Measurements from ENCODE around the gene SERP2. TPM values are rescaled to one million over a fixed set of nuclear protein-coding genes. Genes with fewer than 3 reads are reported as not detected.

Gene SERP2
- polyA plus RNA-seq, 1 donor: 13.0 TPM

- DNase-seq: no peak
Measured at GRCh38 chr13:44354331-44354730, 19.3 kb upstream of the SERP2 start.

- DNase-seq: no peak
Measured at GRCh38 chr13:44354884-44355283, 18.7 kb upstream of the SERP2 start.

DNA sequence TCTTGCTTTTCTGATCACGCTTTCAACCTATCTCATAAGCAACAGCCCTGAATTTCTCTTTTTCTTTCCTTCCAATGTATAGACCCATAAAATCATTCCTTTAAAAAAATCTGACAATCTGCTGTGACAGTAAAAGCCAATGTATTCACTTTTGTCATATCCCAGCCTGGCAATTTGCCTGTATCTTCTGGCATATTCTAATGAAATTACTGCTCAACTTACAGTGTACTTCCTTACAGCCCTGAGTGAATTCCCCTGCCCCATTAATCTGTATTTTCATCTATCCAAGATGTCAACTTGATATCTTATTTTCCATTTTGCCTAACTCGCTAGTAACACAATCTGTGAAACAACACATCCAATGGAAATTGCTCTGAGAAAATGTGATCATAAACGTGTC is 18.0 kb upstream of the SERP2 start:
- no peak for DNase-seq

DNA sequence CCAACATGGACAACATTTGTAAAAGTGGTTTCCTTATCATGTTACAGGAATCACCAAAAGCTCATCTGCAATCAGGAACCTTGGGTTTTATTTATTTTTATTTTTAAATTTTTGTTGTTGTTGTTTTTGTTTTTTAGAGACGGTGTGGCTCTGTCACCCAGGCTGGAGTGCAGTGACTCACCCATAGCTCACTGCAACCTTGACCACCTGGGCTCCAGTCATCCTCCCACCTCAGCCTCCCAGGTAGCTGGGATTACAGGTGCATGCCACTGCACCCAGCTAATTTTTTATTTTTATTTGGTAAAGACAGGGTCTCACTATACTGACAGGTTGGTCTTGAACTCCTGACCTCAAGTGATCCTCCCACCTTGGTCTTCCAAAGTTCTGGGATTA is 13.6 kb upstream of the SERP2 start:
- DNase-seq: no peak

- no peak for DNase-seq
Measured at GRCh38 chr13:44362394-44363040, 11.1 kb upstream of the SERP2 start.

- DNase-seq: no peak
Measured at GRCh38 chr13:44363631-44364344, 9.8 kb upstream of the SERP2 start.

- DNase-seq: no peak
Measured at GRCh38 chr13:44364345-44365000, 9.2 kb upstream of the SERP2 start.

DNA sequence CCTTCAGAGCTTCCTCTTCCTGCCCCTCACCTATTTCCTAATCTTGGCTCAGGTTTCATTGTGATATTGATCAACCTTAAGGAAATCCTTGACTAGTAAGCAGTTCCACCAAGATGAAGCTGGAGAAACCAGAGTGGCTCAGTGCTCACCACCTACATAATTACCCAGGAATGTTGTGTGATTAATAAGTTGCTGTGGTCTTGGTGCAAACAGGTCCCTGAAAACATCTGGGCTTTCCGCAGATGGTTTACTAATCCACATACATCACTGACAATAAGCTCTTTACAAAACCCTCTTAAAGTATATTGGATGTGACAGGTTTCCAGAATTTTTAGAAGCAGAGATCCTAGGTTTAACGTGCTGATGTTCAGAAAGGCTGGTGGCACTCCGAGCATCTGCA is 8.6 kb upstream of the SERP2 start:
- DNase-seq: no peak

GRCh38 chr13:44365899-44366298 is 7.7 kb upstream of the SERP2 start:
- DNase-seq: no peak

- DNase-seq: no peak
Measured at GRCh38 chr13:44368062-44368591, 5.5 kb upstream of the SERP2 start.

GRCh38 chr13:44368599-44369368 is 4.8 kb upstream of the SERP2 start:
- DNase-seq: no peak

- DNase-seq: no peak
Measured at GRCh38 chr13:44371421-44371820, 2.2 kb upstream of the SERP2 start.

DNA sequence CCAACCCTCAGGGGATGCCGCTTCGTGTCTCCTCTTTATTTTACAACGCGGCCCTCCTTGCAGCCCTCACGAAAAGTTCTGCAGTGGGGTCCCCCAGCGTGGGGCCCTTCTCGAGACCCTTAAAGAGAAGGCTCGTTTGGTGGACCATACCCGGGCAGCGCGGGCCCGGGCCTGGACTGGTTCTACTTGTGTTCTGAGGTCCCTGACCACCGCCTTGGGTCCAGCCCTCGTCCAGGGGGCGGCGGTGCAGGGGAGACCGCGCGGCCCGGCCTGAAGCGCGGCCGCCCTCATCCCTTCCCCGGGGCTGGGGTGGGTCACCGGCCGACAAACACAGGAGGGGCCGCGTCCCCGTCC is 400 bp upstream of the SERP2 start:
- DNase-seq: no peak

GRCh38 chr13:44374348-44374712 is 706 bp downstream of the SERP2 start:
- no peak for DNase-seq

DNA sequence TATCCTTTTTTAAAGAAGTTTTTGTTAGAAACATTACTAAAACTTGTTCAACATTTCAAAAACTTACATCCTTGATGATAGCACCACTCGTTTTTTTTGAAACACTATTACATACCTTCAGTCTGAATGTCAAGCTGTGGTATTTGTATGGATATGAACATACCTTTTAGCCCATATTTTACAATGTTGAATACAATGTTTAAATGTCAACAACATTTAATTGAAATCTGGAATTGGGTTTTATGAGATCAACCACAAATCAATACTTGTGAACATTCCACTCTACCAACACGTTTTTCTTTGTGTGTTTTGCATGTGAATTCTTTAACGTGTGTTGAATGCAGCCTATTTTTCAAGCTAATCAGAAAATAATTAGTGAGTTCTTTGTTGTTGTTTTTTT is 4.7 kb downstream of the SERP2 start:
- DNase-seq: no peak

DNA sequence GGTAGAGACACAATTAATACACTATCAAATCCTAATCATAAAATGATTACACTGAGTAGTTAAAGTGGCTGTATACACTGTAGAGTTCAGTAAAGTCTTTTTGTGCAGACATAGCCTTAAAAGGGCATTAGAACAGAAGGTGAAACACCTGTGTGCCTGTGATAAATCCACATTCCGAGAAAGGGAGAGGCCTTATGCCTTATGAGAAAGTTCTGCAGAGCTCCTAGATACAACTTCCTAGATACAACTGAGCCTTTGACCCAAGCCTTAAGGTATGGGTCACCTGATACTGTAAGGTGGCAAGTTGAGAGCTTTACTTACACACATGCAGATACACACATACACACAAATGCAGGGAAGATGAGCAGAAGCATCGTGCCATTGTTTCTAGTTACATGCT is 6.3 kb downstream of the SERP2 start:
- DNase-seq: no peak

DNA sequence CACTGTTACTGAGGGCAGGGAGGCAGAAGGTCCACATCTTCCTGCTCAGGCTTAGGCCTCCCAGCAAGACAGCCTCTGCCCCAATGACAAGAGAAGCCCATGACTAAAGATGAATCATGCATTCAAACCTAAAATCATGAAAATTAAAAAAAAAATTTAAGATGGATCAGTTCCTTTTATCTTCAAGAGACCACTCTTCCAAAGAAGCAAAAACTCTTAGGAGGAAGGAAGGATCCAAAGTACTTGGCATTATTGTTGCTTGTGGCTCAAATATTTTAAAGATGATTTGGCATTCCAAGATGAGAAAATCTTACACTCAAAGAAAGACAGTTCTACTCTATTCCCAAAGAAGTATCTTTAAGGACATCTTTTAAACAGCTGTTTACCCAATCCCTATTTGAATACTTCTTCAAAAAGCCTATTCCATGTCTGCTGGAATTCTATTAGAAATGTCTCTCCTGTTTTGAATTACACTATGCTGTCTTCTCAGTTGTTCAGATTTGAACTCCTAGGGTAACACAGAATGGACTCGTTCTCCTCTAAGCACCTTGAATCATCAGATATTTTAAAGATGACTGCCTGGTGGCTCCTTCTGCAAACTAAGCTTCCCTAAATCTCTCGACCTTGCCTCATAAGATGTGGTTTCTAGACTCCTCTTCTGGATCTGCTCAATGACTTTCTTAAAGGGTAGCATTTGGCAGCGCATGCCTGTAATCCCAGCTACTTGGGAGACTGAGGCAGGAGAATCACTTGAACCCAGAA is 7.0 kb downstream of the SERP2 start:
- no peak for DNase-seq

DNA sequence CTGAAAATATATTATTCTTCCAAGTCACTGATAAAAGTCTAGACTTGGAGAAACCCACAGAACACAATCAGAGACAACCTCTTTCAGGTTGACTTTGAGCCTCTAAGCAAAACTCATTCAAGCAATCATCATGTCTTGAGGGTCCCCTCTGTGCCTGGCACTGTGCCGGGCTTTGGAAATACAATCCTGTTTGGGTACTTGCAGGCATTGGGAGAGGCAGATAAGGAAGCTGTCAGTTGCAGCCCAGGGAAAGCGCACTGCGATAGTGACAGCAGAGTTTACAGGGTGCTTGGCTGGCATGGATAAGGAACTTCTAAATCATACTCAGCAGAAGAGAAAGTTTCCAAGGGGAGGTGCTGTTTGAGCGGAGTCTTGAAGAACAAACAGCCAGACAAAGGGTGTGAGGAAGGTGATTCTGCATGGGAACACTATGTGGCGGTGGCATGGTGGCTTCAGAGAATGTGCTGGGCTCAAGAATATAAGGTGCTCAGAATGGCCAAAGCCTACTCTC is 9.1 kb downstream of the SERP2 start:
- DNase-seq: no peak

DNA sequence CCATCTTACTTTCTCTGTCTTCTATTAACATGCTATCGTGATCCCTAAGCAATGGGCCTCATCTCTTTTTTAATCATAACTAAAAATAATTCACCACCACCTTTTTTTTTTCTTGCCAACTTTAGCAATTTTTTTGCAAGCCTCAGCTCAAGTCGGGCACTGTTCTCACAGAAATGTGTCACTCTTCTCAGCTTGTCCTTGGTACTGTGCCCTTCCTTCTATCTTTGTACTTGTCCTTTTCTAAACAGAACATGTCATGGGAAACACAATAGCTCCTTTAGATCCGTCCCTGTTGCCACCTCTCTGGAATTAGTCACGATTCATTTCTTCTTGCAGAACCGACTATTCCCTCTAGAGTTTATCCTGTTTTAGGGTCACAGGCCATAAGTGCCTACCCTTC is 10.3 kb downstream of the SERP2 start:
- DNase-seq: no peak

- DNase-seq: no peak
Measured at GRCh38 chr13:44384778-44385177, 11.2 kb downstream of the SERP2 start.

GRCh38 chr13:44385401-44385800 is 11.8 kb downstream of the SERP2 start:
- no peak for DNase-seq

GRCh38 chr13:44385847-44386246 is 12.2 kb downstream of the SERP2 start:
- no peak for DNase-seq

Measured in left kidney (tissue), 2 donors.